Prostate gland (tissue), 2 donors: ENCODE data around the gene TCERG1L.

Experiments used
- CTCF ChIP-seq, 4 experiments: fragments of 200-600 bp in 2 of 4; fragments of 450-650 bp in 2 of 4; sonication (generic) in 2 of 4; IDR thresholded peaks; 1 replicate in 3 of 4; 2 replicates in 1 of 4; pipeline ENCODE4 v1.5.1; 2016 to 2019; ENCODE audit warnings: antibody characterized with exemption in 4 of 4, mild to moderate bottlenecking in 2 of 4, moderate library complexity in 2 of 4
- POLR2A ChIP-seq: fragments of 450-650 bp; IDR thresholded peaks from one replicate; pipeline ENCODE4 v1.6.1; 2016; ENCODE audit warnings: antibody characterized with exemption, mild to moderate bottlenecking

DNA sequence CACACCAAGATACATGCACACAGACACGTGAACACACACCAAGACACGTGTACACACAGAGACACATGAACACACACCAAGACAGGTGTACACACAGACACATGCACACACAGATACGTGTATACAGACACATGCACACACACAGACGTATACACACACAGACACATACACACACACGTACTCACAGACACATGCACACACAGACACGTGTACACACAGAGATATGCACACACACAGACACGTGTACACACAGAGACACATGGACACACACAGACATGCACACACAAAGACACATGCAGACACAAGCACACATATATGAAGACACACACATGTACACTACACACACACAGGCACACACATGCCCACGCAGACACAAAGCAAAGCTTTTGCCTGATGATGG, 134.6 kb downstream of the TCERG1L start:
- TF ChIP-seq CTCF (IDR thresholded peaks at IDR 0.05) (no peak), POLR2A (no peak)
